H4 (cell line): ENCODE results near the gene PTPRN2. TPM values are rescaled to one million over a fixed set of nuclear protein-coding genes. Genes with fewer than 3 reads are reported as not detected.
"Not testable (repeated sequence)": the region's sequence is repeated elsewhere in the genome, so short reads cannot be mapped to it uniquely, and the experiment has no call there.

Experiments
- DNase-seq: peaks from one replicate; pipeline ENCODE4 v3.0.0-alpha.2; 2015; ENCODE audit warnings: low spot score
- total RNA-seq: library from RNA; depleted of rRNA; stranded (reverse); fragments of >200 nt; shearing (Covaris generic); gene quantifications from 2 replicates; pipeline ENCODE4 v1.2.3, GENCODE V29; 2014

The PTPRN2 gene
- total RNA-seq, 1 experiment from 2014 or later: 0.97 TPM

DNA sequence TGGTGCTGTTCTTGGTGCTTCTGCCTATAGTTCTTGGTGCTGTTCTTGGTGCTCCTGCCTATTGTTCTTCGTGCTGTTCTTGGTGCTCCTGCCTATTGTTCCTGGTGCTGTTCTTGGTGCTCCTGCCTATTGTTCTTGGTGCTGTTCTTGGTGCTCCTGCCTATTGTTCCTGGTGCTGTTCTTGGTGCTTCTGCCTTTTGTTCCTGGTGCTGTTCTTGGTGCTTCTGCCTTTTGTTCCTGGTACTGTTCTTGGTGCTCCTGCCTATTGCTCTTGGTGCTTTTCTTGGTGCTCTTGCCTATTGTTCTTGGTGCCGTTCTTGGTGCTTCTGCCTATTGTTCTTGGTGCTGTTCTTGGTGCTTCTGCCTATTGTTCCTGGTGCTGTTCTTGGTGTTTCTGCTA is 71.1 kb downstream of the PTPRN2 start:
- DNase-seq: no peak

DNA sequence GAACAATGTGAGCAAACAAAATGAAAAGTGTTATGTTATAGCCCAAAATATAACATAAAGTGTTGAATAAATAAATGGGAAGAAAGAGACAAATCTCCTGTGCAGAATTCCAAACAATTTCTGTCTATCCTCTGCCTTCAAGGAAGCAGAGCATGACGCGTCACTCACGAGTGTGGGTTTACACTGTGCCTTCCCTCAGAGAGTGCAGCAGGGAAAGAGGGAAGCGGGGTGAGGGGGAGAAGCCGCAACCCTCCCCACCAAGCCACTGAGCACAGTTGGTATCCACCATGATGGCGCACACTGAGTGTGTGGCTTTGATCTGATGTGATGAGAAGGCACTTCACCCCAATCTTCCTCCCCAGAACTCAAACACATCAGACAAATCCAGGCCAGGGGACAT is 74.8 kb downstream of the PTPRN2 start:
- no peak for DNase-seq

DNA sequence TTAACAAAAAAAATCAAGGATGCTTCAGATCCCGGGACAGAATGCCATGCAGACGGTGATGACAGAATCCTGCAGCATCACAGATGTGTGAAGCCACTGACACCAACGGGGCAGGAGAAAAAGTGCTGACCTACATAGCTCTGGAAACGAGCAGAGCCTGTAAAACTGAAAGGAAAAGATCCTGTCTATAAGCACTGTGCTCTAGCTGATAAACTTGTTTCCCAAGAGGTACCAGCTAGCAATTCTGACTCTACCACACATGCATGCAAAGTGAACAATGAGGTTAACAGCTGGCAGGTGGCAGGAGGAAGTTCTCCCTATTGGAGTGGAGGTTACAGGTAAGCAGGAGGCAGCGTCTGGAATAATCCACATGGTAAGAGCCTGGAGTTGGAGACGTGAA is 75.6 kb downstream of the PTPRN2 start:
- no peak for DNase-seq

DNA sequence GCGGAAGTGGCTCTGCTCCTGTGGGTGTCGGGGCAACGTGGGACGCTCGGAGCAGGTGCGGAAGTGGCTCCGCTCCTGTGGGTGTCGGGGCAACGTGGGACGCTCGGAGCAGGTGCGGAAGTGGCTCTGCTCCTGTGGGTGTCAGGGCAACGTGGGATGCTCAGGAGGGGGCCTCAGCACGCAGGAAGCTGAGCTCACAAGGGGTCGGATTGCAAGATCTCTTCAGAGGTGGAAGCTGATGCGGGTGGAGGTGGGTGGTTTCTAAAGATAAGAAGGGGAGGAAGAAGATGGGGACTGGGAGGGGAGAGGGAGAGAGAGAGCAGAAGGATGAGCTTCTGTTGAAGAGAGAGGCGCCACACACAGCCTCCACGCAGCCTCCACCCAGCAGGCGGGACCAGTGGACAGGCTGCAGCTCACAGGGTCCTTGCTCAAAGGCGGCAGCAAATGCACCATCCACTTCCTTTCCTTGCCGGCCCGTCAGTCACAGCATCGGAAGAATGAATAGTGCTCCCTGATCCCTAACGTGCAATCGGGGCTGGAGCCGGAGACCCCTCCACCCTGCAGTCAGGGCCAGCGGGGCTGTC is 78.7 kb downstream of the PTPRN2 start:
- no peak for DNase-seq

DNA sequence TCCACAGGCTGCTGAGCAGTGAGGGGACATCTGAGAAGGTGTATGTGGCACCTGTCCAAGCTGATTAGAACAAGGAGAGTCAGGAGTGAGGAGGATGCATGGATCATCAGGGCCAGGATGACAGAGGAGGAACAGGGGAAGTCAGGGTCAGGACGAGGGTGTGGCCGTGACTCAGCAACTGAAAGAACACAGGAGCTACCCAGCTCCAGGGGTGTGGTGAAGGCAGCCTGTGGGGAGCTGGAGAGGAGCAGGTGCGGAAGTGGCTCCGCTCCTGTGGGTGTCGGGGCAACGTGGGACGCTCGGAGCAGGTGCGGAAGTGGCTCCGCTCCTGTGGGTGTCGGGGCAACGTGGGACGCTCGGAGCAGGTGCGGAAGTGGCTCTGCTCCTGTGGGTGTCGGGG is 79.3 kb downstream of the PTPRN2 start:
- DNase-seq: not testable (repeated sequence)

DNA sequence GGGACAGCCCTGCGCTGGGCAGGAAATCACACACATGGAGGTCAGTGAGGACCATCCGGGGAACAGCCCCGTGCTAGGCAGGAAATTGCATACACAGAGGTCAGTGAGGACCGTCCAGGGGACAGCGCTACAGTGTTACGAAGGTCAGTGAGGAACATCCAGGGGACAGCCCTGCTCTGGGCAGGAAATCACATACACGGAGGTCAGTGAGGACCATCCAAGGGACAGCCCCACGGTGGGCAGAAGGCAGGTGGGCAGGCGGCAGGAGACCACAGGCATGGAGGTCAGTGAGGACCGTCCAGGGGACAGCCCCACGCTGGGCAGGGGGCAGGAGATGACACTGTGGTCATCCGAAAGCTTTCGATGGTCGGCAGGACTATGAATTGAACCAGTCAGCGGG is 79.7 kb downstream of the PTPRN2 start:
- no peak for DNase-seq

DNA sequence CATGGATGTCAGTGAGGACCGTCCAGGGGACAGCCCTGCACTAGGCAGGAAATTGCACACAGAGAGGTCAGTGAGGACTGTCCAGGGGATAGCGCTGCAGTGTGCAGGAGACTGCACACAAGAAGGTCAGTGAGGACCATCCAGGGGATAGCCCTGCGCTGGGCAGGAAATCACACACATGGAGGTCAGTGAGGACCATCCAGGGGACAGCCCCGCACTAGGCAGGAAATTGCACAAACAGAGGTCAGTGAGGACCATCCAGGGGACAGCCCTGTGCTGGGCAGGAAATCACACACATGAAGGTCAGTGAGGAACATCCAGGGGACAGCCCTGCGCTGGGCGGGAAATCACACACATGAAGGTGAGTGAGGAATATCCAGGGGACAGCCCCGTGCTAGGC is 80.4 kb downstream of the PTPRN2 start:
- not testable (repeated sequence) for DNase-seq

DNA sequence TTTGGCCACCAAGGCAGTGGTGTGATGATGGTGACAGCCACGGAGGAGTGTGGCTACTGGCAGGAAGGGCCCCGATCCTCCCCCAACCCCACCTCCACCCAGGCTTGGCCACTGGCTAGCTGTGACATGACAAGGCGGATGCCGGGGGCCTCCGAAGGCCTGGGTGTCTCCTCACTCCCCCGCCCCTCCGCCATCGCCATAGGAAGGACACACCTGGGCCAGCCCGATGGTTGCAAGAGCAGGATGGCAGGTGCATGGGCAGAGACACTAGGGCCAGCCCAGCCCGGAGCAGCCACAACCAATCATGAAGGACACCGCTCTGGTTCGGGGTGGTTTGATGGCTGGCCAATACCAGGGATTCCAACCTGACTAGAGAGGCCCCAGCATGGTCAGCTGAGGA is 81.0 kb downstream of the PTPRN2 start:
- no peak for DNase-seq

DNA sequence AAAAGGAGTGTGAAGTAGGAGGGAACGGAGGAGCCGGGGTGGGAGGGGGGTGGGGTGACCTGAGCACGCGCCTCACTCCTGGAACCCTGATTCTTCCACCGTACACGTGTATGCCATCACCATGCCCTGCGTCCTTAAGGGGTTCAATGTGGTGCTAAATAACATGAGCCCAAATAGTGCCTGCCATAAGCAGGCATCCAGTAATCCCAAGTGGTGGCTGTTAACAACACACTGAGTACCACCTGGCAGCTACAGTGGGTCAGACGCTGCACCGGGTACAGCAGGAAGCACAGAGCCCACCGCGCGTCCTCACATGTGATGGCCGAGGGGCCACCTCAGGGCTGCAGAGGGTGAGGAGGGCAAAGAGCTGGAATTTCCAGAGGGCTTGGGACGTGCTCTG is 81.9 kb downstream of the PTPRN2 start:
- DNase-seq: no peak

DNA sequence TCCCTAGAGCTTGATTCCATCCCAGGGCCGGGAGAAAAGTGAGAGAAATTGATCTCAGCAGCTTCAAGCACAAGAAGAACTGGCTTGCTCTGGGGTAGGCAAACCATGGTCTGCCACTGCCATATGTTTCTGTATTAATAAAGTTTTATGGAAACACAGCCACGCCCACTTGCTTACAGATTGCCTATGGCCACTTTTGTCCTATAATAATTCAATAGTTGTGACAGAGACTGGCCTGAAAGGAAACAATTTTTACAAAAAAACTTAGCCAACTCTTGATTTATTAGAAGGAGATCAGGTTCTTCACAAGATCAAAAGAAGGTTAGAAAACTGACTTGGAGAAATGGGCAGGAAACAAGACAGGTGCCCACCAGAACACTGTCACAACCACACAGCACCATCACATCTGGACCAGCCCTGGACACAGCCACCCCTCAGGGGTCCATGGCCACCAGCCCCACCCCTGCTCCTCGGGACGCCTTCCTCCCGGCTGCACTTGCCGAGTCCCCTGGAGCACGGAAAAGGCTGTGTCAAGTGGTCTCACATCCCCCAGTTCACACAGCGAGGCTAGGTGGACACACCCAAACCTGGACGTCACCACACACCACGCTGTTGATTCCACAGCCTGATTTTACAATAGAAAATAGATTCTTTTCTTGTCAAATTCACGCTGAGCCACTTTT is 85.4 kb downstream of the PTPRN2 start:
- no peak for DNase-seq

DNA sequence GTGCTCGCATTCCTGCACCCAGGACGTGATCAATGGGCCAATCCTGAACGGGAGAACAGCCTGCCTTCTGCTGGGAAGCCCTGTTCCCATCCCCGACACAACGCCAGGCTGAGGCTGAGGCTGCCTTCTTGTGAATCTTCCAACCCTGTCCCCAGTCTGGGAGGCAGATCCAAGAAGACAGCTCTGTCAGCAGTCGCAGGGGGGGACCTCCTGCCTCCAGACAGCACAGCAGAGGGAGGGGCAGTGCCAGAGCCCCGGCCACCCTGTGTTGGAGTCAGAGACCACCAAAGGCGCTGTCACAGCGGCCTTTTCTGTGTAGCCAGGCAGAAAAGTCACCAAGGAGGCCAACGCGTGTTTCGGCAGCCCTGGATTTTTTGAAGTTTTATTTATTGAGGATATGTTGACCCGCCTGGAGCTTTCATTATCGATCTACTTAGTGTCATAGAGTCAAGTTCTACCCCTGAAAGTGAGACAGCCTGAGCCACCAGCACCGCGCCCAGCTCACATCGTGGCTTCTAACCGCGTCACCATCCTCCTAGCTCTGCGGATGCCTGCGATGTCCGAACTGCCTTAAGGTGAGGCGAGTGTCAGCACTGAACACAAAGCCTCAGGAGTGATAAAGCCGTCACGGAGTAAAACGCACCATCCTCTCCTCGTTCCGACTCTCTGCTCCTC is 86.1 kb downstream of the PTPRN2 start:
- DNase-seq: no peak

DNA sequence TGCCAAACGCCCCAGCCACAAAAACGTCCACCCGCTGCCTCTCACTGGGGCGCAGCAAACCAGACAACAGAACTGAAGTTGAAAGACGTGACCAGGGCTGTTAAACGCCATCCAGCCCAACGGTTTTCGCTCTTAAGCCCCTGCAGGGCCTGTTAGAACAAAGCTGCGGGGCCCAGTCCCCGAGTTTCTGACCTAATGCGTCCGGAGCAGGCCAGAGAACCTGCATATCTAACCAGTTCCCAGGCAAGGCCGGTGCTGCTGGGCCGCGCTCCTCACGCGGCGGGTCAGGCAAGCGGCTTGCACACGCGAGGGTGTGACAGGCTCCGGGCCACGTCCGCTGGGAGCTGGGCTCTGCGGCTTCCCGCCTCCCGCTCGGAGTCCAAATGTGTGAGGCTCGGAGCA is 87.0 kb downstream of the PTPRN2 start:
- DNase-seq: no peak

DNA sequence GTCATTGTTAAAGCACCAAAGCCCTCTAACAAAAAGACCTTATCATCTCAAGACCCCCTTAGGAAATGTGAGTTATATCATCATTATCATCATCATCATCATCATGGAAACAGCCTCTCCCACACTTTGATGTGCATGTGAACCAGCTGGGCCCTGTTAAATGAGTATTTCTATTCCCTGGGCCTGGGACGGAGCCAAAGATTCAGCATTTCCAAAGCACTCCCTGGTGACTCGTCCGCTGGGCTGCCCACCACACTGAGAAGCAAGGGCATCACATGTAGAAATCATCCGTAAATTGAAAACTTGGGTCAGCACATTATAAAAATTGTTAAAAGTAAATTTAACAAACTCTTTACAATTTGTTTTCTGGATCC is 88.6 kb downstream of the PTPRN2 start:
- no peak for DNase-seq

DNA sequence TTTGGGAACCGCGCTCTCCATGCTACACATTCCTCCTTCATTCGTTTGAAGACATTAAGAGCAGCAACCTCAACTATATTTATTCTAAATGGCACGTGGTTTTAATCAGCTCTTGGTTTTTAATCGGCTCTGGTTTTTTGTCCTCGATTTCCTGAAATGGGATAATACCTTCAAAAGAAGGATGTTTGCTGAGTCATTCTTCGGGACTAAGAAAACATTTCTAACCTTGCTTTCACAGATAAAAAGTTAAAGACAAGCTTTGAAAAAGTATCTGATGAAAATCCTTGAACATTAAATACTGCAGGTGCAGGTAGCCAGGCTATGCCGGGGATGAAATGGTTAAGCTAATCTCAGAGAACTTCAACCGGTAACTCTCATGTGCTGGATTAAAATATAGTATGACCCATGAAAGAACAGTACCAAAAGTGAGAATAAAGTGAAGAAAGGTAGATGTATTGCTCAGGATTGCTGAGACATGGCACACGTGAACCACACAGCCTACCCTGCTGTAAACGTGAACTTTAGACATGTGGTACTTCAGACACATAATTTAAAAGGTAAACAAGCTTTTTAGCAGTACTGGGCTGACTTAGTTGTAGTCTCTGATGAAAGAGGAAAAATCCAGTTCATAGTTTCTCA is 89.1 kb downstream of the PTPRN2 start:
- no peak for DNase-seq

DNA sequence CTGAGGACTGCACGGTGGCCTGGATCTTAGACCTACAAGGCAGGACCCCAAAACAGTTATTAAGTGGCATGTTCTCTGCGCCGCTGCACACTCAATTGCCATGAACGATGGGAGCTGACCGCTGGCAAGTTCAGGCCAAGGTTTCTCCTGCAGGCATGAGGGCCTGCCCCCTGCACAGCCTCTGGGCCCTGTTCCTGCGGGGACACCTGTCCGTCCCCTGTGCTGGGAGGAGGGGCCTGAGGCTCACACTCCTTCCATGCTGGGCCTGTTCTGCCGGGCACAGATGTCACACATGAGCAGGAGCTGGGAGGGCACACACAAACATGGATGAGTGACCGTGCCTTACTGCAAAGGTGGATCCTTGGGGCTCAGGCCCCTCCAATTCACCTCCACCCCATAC is 90.0 kb downstream of the PTPRN2 start:
- DNase-seq: no peak

DNA sequence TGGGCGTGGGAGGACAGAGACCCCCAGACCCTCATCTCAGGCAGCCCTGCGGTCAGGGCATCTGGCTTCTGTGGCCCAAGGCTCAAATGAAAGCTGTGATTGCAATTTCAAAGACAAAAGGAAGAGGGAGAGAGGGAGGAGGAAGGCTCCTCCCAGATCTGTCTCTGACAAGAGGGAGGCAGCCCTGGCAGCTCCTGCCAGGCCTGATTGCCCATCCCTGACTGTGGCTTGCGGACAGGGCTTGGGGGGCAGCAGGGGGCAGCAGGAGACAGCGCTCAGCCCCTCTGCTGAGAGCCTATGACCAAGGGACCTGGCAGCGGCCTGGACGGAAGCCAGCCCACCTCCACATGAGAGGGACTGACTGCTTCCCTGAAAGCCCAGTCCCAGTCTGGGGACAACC is 91.8 kb downstream of the PTPRN2 start:
- DNase-seq: peak; percentile 59

DNA sequence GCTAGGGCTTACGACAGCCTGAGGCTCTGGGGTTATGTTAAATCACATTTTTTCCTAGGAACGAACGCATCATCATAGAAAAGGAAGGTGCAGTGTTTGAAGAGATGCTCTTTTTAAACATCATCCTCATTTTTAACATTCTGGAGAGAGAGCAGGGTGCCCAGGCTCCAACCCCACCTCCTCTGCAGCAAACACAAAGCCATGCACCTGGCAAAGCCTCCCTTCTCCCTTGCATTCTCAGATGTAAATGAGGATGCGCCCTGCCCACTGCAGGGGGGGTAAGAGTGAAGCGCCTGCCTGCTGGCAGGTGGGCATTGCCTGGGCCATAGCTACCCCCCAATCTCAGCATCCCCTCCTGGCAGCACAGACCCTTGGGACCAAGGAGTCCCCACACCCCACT is 92.4 kb downstream of the PTPRN2 start:
- no peak for DNase-seq

DNA sequence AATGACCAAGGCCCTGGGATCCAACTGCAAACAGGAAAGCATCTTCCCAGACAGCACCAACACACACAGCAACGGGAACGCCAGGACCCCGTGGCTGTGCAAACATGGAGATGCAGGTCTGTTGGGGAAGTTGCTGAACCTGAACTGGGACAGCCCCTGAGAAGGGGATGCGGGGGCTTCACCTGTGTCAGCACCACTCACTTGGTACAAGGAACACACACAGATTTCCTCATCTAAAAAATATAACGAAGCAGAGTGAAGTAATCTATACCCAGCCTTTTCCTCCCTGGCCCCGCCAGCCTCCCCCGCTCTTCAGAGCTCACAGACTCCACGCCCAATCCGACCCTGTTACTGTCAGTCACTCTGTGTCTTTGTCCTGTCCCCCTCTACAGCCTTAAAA is 93.0 kb downstream of the PTPRN2 start:
- DNase-seq: no peak

DNA sequence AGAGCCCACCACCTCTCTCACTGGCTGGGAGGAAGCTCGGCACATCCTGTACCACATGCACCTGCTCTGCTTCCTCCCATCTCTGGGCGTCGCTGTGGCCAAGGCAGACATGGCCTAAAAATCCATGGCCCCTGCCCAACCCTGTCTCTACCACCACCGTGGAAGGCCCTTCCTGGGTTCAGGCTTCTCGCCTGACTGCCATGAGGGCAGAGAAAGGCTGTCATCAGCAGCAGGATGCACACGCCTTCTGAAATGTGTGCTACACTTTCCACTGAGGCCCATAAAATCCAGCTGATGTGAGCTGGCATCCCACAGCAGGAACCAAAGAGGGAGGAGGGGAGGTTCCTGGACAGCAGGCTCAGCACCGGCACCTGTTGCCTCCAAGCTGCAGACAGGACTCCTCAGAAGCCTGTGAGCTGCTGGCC is 93.4 kb downstream of the PTPRN2 start:
- DNase-seq: no peak

DNA sequence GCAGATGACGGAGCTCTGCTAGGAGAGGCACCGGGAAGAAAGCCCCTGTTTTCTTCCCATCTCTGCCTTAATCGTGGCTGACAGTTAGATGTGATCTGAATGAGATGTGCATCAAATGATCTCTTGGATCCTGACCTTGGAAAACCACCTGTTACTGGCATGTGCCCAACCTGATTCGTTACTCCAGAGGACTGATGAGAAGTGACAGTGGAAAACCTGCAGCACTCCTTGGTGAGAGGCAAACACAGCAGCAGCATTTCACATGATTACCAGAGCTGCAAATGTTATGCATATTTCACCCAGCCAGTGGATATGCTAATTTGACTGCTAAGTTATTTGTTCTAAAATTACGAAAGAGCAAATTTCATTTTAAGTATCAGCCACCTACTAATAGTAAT is 95.3 kb downstream of the PTPRN2 start:
- DNase-seq: no peak

DNA sequence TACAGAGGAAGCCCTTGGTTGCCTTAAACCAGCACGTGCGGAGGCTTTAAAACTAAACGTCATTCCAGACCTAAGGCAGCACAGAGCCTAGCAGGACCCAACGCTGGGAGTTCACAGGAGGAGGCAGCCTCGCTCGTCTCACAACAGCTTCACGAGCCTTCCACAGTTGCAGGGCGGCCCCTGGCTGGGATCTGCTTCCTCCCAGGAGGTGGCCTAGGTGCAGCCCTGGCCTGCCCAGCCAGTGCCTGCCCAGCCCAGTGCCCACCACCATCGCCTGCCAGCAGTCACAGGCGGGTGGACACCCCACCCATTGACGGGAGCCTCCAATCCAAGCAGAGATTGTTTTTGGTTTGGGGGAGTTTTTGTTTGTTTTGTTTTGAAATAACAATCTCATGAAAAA is 96.5 kb downstream of the PTPRN2 start:
- DNase-seq: no peak

DNA sequence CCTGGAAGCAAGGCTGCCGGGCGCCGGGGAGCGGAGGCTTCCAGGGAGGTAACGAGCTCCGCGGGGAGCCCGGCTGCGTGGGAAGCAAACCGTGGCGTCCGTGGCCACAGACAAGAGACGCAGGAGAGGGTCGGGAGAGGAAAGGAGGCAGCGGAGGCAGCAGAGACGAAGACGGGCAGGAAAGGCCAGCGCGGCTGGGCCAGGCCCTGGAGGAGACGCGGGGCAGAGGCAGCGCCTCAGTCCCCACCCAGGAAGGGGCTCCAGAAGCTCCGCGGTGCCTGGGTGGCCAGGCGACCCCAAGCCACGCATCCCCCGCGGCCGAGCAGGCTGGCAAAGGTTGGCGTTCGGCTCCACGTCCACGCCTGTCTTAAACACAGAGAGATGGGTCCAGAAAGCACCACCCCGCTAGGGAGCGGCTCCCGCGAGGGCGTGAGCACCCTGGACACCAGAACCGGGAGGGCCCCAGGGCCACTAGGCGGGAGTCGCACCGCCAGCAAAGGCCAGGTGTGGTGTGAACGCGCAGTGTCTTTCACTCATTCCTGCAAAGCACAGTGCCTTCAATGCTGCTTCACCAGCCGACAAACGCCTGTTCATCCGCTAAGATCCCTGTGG is 97.3 kb downstream of the PTPRN2 start:
- no peak for DNase-seq
